Measurements from ENCODE around the gene ZFAND3.
"Not testable (repeated sequence)": the region's sequence is repeated elsewhere in the genome, so short reads cannot be mapped to it uniquely, and the experiment has no call there.

ZFAND3 gene

DNA sequence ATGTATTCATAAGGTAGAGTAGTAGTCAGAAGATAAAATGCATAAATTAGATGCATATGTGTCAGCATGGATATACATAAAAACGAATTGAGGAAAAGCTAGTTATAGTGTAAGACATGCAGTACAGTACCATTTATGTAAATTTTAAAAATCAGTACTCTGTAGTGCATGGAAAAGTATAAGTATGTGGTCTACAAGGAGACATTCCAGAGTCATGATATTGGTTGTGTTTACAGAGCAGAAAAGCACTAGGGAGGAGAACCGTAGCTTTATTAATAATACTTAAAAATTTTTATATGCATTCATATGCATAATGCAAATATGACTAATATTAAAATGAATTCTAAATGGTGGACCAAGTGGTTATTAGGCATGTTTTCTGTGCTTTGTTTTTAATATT is 220.0 kb downstream of the ZFAND3 start:
- no peak for DNase-seq
- TF ChIP-seq POLR2A (IDR thresholded peaks at IDR 0.05; ENCODE audit: low read length) = no peak
- no peak for TF ChIP-seq GATA1 (IDR thresholded peaks at IDR 0.05; ENCODE audit: low read depth, low read length)

DNA sequence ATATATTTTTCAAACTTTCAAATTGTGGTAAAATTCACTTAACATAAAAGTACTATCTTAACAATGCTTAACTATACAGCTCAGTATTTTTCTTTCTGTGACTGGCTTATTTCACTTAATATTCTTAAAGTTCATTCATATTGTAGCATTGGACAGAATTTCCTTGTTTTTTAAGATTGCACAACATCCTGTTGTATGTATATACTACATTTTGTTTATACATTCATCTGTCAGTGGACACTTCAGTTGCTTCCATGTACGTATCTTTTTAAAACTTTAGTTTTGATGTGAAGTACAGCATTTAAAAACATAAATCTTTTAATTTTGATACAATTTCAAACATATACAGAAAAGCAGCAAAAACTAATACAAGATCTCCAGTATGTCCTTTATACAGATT is 220.7 kb downstream of the ZFAND3 start:
- DNase-seq = no peak
- TF ChIP-seq POLR2A (IDR thresholded peaks at IDR 0.05; ENCODE audit: low read length) (no peak), GATA1 (IDR thresholded peaks at IDR 0.05; ENCODE audit: low read depth, low read length) (no peak)

DNA sequence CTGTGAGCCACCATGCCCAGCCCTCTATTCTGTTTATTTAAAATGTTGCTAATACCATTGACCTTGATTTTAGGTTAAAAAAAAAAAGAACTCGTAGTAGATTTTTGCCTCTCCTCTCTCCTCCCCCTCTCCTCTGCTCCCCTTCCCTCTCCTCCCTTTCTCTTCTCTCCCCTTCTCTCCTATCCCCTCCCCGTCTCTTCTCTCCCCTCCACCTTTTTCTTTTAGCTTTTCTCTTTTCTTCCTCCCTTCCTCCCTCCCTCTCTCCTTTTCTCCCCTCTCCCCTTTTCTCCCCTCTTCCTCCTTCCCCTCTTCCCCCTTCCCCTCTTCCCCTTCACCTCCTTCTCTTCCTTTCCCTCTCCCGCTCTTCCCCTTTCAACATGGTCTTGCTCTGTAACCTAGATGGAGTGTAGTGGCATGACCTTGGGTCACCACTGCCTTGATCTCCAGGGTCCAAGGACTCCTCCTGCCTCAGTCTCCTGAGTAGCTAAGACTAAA is 223.8 kb downstream of the ZFAND3 start:
- TF ChIP-seq POLR2A (IDR thresholded peaks at IDR 0.05; ENCODE audit: low read length) (no peak), GATA1 (IDR thresholded peaks at IDR 0.05; ENCODE audit: low read depth, low read length) (no peak)
- no peak for DNase-seq

DNA sequence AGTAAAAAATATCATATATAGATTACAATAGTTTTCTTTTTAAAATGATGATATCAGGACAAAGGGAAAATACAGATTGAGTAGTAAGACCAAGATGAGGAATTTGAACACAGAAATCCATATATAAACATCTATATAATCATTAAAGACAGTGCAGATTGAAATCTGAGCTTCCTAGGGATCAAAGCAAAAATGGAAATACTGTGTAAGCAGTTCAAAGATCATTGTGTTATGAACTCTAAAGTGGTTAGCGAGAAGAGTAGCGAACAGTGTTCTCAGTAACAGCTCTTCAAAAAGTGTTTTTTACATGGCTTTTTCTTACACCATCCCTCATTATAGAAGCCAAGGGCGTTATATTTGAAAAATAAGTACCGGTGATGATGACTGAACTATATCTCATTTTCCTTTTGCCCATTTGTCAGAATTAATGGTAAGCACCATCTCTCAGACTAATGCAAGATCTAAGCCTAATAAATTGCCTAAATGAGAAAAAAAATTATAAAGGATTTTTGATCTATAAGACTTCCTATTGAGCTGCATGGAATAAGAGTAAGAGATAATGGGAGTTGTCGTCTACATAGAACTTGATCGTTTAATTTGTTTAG is 226.3 kb downstream of the ZFAND3 start:
- DNase-seq = no peak
- no peak for TF ChIP-seq POLR2A (IDR thresholded peaks at IDR 0.05; ENCODE audit: low read length)
- TF ChIP-seq GATA1 (IDR thresholded peaks at IDR 0.05; ENCODE audit: low read depth, low read length) = no peak

DNA sequence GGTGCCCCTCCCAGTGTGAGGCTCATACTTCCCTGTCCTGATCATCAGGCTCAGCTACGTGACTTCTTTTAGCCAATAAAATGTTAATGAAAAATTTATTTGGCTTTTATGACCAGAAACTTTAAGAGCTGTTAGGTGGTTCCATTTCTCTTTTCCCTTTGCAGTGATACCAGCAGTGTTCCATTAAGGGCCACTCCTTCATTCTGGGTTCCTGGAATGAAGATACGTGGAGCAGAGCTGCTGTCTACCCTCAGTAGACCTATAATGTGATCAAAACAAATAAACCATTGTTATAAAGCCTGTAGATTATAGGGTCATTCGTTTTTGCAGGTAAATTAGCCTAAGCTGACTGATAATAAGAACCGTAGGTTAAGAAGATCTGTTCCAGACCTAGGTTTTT is 228.0 kb downstream of the ZFAND3 start:
- DNase-seq = no peak
- TF ChIP-seq POLR2A (IDR thresholded peaks at IDR 0.05; ENCODE audit: low read length) (no peak), GATA1 (IDR thresholded peaks at IDR 0.05; ENCODE audit: low read depth, low read length) (no peak)

DNA sequence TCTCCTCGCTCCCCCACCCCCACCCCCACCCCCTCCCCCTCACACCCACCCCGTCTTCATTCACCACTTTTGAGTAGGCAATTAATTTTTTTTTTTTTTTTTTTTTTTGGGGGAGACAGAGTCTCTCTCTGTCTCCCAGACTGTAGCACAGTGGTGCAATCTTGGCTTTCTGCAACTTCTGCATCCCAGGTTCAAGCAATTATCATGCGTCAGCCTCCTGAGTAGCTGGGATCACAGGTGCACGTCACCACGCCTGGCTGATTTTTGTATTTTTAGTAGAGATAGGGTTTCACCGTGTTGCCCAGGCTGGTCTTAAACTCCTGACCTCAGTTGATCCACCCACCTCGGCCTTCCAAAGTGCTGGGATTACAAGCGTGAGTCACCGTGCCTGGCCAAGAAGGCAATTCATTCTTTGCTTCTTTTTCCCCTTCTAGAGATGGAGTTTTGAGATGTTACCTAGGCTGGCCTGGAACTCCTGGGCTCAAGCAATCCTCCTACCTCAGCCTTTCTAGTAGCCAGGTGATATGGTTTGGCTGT is 230.4 kb downstream of the ZFAND3 start:
- not testable (repeated sequence) for DNase-seq

DNA sequence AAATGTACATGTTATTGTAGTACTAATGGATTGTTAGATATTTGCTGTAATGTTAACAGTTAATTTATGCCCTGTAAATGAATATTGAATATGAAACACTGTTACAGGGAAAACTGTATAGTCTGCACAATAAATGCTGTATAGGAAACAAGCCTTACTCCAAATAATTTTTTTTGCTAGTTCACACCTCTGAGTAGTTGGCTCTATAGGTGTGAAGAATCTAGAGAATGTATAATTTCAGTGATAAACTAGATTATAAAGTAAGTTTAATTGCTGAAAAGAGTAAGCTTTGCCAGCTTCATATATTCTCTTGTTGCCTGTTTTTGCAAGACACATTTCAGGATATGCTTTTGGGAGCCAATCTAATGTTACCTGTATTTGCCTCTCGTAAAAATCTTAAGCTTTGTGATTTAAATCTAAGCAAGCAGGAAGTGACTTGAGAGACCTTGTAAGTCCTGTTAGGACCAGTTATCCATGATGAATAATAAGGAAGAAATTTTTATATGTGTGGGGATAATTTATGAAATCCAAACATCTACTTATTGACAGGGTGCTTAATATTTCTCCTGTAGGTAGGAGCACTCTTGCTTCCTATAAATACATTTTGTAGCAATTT is 232.4 kb downstream of the ZFAND3 start:
- DNase-seq = no peak
- TF ChIP-seq GATA1 (IDR thresholded peaks at IDR 0.05; ENCODE audit: low read depth, low read length) (no peak), POLR2A (IDR thresholded peaks at IDR 0.05; ENCODE audit: low read length) (no peak)

DNA sequence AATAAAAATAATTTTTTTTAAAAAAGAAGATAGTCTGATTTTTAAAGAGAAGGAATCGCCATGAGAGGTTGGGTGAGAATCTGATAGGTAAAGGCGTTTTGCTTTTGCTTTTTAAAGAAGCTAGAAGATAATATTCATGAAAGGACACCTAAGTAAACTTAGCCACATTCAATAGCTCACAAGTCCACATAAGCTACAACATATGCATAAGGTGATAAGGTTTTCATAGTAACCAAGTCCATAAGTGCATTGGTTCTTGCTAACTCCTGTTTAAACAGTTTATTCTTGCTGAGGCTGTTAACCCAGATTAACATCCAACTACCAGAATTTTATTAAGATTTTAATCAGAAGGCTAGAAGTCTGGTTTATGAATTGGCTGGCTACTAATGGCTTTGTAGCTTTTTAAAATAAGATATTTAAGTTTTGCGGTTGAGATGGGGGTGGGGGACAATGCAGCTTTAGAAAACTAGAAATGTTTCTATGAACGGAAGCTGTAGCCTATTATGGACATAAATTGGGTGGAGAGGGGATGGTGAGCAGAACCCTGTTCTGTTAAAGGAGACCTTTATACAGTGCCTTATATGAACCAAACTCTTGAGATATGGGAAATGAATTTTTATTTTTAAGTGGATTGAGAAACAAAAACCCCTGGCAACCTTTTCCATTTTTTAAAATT is 235.1 kb downstream of the ZFAND3 start:
- TF ChIP-seq POLR2A (IDR thresholded peaks at IDR 0.05; ENCODE audit: low read length) = no peak
- no peak for TF ChIP-seq GATA1 (IDR thresholded peaks at IDR 0.05; ENCODE audit: low read depth, low read length)
- no peak for DNase-seq

DNA sequence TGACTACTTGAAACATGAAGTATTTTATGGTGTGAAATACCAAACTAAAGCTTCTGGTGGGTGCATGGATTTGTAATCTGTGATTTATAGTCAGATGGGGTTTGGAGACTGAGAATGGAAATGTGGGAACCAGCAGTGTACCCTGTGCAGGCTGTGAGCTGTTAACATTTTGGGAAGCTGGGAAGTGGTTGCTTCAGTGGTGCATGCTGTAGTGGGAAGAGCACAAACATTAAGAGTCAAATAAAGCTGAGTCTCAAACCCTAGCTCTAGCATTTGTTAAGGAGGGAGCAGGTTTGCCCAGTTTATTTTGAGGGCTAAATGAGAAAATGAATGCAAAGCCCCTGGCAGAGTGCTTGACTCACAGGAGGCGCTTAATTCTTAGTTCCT is 235.7 kb downstream of the ZFAND3 start:
- DNase-seq = no peak
- TF ChIP-seq POLR2A (IDR thresholded peaks at IDR 0.05; ENCODE audit: low read length) = no peak
- no peak for TF ChIP-seq GATA1 (IDR thresholded peaks at IDR 0.05; ENCODE audit: low read depth, low read length)

DNA sequence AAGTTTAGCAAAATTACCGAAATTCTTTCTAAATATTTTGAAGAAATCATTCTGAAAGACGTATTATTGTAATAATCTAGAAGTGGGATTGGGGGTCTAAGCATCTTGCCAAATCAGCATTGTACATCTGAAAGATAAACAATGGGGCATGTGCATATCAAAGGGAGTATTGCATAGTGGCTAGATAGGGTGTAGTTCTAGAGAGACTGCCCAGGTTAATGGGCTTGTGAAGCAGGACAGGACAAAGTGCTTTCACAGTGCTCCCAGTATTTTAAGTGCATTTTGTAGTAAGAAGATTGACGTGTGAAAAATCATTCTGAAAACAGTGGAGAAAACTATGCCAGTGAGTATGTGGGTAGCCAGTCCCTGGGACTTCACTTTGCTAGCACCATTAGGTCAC is 236.8 kb downstream of the ZFAND3 start:
- no peak for DNase-seq
- no peak for TF ChIP-seq POLR2A (IDR thresholded peaks at IDR 0.05; ENCODE audit: low read length)
- no peak for TF ChIP-seq GATA1 (IDR thresholded peaks at IDR 0.05; ENCODE audit: low read depth, low read length)

DNA sequence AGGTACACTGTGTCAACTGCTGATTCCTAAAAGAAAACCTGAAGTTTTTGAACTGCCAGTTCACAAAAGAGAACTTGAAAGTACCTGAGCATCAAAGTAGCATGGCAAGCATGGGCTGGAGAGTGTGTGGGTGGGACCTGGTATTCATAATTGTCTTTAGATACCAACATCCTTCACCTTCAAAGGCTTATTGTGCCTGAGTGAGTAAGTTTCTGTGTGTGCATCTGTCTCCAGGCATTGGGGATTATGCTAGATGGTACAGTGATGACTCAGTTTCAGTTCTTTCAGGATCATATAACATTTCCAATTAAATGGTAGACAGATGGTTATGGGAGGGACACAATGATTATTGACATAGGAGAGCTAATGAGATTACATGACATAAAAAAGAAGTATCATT is 238.5 kb downstream of the ZFAND3 start:
- DNase-seq = no peak
- TF ChIP-seq POLR2A (IDR thresholded peaks at IDR 0.05; ENCODE audit: low read length) (no peak), GATA1 (IDR thresholded peaks at IDR 0.05; ENCODE audit: low read depth, low read length) (no peak)

DNA sequence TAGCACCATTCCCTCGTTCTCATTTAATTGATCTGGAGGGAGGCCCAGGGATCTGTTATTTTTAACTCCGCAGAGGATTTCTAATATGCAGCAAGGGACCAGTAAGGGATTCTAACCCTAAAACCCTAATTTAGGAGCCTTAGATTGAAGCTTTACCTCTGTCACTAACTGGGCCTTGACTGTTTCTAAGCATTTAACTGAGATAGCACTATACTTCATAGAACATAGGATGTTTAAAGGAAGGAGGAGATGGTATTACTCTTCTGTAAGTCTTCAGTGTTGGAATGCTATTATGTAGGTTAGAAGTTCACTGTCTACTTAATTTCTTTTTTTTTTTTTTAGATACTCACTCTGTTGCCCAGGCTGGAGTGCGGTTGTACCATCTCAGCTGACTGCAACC is 242.5 kb downstream of the ZFAND3 start:
- no peak for DNase-seq
- TF ChIP-seq POLR2A (IDR thresholded peaks at IDR 0.05; ENCODE audit: low read length) (no peak), GATA1 (IDR thresholded peaks at IDR 0.05; ENCODE audit: low read depth, low read length) (no peak)

DNA sequence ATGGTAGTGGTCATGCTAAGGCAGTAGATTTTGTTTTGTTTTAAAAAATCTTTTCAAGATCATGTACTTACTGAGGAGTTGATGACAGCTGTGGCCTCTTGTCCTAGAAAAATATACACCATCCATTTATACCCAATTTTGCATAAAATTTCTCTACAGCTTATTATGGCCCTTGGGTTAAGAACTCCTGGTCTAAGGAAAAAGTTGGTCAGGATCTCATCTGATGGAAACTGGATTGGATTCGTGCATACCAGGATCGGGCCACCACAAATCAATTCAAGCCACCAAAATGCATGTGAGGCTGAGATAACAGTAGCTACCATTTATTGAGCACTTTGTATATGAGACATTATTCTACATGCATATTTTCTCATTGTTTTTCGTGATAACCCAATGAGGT is 244.4 kb downstream of the ZFAND3 start:
- TF ChIP-seq GATA1 (IDR thresholded peaks at IDR 0.05; ENCODE audit: low read depth, low read length) = no peak
- no peak for TF ChIP-seq POLR2A (IDR thresholded peaks at IDR 0.05; ENCODE audit: low read length)
- DNase-seq = no peak

DNA sequence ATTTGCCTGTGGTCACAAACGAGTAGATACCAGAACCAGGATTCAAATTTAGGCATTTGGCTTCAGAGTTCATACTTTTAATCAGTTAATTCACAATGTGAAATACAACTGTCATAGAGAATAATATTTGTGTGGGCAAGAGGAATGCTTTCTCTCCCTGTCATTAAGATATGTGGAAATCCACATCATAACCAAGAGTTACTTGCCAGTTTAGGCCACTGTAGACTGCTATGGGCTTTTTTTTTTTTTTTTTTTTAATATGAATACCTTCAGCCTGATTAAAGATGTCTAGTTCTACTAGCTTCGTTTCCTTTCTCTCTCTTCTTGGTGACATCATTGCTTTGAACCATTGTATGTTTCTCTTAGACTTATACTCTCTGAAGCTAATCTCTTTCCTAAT is 244.9 kb downstream of the ZFAND3 start:
- no peak for DNase-seq
- TF ChIP-seq POLR2A (IDR thresholded peaks at IDR 0.05; ENCODE audit: low read length) = no peak
- no peak for TF ChIP-seq GATA1 (IDR thresholded peaks at IDR 0.05; ENCODE audit: low read depth, low read length)

Data from erythroblast (primary cell).